Measurements from ENCODE around the gene ACTR3.
"Not testable (repeated sequence)": the region's sequence is repeated elsewhere in the genome, so short reads cannot be mapped to it uniquely, and the experiment has no call there.

Gene ACTR3

DNA sequence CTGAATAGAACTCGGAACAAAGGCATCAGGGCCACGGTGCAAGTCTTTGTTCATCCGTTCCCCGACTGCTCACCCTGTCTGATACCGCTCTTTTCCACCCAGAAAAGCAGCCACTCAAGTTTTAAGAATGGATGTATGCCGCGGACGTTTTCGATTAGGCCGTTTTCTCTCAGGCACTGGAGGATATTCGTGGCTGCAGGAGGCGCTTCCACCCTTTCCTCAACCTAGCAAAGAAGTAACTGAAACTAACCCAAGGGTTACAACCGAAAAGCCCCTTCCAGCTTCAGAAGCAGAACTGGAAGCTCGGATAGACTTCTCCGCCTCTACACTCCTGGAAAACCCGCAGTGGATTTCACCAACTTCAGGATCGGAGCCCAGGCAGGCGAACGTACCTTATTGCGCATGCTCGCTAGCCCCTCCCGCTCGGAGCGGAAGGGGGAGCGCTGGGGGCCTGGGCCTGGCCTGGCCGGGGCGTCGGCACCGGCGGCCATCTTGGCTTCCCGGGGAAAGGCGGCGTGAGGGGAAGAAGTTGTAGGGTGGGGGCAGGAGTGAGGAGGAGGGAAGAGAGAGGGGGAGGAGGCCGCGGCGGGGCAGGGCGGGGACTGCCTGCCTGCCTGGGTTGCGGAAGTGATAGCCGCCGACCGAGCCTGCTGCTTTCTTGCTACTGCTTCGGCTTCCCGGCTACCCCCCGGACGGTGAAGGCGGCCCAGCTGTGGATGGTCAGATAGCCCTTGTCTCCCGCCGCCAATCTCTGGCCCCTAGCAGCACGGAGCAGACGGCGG is at the start of gene ACTR3:
Gene ACTR3, plus strand, starts transcription at position 619 of the 782 bp plus-strand sequence. CDS start 191 bp downstream, outside the sequence.
- peak; percentile 98 for DNase-seq

DNA sequence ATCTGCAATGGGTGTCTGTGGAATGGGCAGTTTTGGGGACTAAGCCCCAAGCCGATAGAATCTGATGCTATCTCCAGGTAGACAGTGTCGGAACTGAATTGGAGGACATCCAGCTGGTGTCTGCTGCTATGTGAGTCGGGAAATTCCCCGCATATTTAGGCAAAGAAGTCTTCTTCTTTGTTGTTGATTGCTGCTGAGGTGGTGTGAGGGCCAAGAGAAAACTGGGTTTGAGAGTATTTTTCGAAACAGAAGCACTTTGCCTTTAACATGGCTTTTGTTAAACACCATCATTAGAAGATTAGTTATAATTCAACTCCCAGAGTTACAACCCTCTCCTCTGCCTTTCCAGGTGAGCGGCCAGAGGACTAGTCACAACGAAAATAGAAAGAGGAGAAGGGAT is 49.4 kb upstream of the ACTR3 start:
- DNase-seq: no peak

DNA sequence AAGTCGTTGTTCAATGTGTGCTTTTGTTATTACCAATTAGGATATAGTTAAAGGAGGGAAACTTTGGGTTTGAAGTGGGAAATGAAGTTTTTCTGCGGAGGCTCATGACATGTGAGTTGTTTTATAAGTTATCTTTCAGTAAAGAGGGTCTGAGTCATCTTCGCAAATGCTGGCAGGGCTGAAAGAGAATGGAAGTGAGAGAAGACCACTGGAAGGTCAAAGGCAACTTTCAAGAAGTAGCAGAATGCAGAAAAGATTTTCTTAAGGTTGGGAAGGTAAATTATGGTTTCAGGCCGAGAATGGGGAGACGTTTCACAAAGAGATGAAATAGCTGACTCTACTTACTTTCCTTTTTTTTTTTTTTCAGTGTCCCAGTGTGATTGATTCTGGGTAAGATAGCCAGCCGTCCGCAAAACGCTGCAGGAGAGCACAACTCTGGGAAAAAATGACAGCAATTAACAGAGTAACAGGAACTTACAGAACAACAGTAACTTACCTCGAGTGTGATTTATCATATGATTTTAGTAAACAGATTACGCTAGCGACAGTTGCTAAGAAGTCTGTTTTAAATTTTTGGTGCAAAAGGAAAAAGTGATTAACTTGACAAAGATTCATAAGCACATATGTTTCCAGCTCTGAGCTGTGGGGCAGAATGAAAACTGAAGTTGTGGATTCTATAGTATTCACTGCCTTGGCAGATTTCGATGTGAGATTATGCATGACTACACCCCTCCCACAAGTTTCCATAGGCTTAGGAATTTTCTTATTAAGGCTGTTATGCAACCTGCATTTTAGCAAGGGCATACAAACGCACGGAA is 46.8 kb upstream of the ACTR3 start:
- no peak for DNase-seq

DNA sequence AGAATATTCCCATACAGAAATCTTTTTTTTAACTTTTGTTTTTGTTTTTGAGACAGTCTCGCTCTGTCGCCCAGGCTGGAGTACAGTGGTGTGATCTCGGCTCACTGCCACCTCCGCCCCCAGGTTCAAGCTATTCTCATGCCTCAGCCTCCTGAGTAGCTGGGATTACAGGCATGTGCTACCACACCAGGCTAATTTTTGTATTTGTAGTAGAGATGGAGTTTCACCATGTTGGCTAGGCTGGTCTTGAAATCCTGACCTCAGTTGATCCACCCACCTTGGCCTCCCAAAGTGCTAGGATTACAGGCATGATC is 46.2 kb upstream of the ACTR3 start:
- not testable (repeated sequence) for DNase-seq

DNA sequence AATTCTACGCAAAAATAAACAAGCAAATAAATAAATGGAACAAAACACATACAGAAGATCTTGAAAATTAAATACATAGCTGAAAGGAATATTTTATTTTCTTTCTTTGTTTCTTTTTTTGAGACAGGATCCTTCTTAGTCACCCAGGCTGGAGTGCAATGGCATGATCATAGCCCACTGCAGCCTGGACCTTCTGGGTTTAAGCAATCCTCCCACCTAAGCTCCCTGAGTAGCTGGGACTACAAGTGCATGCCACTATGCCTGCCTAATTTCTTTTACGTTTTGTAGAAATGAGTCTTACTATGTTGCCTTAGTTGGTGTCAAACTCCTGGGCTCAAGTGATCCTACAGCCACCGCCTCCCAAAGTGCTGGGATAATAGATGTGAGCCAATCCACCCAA is 44.6 kb upstream of the ACTR3 start:
- no peak for DNase-seq

DNA sequence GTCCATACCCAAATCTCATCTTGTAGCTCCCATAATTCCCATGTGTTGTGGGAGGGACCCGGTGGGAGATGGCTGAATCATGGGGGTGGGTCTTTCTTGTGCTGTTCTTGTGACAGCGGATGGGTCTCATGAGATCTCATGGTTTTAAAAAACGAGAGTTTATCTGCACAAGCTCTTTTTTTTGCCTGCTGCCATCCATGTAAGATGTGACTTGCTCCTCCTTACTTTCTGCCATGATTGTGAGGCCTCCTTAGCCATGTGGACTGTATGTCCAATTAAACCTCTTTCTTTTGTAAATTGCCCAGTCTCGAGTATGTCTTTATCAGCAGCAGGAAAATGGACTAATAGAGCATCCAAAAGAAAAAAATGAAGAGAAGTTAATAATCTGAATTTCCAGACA is 44.1 kb upstream of the ACTR3 start:
- DNase-seq: not testable (repeated sequence)

DNA sequence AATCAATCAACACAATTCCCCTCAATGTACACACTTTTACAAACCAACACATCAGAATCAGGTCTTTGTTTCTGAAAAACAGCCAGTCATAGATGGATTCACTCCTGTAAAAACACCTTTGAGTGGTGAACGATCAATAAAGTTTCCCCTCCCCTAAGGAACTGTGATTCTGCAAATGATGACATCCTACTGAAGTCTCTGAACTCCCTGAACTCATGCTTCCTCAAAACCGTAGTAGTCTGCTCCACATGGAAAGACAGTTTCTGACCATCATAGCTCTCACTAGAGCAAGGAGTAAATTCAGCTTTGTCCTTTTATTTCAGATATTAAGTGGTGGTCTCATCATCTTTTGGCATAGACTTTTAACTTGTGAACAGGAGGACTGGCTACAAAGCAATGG is 43.5 kb upstream of the ACTR3 start:
- no peak for DNase-seq

DNA sequence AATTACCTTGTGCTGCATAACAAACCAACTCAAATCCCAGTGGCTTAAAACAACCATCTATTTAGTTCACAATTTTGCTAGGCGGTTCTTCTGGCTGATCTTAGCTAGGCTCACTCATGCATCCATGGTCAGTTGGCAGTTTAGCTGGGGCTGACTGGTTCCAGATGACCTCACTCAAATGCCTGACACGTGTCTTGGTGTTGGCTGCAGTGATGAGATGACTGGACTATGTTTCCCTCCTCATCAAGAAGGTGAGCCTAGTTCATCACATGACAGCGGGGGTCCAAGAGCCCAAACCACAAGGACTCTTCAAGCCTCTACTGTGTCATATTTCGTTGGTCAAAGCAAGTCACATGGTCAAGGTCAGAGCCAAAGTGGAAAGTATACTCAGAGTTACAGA is 42.7 kb upstream of the ACTR3 start:
- DNase-seq: no peak

DNA sequence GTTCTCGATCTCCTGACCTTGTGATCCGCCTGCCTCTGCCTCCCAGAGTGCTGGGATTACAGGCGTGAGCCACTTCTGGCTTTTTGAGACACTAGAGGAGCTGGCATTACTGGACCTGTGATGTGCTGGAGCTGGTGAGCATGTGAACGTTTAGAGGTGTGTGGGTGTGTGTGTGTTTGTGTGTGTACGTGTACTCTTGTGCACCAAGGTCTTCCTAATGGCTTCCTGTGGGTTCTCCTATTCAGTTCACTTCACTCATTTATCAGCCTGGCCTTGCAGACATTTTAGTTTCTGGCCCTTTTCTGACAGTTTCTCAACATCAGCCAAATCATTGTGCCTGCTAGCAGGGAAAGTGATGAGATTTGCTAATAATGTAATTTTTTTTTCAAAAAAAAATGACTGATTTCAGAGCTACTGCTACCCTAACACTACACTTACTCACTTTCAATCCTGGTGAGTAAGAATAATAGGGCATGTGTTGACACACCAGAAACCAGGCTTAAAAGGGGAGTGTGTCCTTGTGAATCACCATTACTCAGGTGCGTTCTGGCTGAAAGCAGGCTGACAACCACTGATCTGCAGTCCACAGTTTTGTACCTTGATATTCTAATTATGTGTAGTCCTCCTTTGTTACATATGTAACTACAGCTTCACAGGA is 41.0 kb upstream of the ACTR3 start:
- peak; percentile 72 for DNase-seq

DNA sequence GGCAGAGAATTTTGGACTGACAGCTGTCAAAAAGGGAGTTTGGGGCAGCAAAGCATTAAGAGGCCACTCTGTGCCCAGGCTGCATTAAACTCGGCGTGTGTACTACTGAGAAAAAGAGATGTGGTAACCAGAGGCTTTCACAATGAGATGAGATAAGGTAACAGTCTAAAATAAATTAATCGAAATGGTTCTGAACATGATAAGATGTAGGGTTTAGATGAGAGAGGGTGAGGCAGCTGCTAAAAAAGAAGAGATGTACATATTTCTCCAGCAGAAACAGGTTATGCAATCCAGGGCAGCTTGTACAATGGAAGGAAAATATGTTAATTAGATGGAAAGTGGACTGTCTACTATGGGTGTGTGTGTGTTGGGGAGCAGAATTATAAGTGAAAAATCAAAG is 39.2 kb upstream of the ACTR3 start:
- DNase-seq: no peak

DNA sequence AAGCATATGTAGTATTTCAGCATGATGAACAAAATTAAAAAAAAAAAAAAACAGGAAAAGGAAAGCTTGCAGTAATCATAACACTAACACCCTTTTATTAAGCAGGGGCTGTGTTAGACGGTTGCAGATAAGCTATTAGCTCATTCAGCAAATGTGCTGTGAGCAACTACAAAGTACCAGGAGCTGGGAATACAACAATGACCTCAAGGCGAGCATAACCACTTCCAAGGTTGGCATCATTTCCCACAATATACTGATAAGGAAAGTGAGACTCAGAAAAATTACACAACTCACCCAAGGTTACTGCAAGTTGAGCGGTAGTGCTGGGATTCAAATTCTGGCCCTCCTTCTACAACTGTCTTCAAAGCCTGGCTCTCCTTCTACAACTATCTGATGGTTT is 38.2 kb upstream of the ACTR3 start:
- no peak for DNase-seq

DNA sequence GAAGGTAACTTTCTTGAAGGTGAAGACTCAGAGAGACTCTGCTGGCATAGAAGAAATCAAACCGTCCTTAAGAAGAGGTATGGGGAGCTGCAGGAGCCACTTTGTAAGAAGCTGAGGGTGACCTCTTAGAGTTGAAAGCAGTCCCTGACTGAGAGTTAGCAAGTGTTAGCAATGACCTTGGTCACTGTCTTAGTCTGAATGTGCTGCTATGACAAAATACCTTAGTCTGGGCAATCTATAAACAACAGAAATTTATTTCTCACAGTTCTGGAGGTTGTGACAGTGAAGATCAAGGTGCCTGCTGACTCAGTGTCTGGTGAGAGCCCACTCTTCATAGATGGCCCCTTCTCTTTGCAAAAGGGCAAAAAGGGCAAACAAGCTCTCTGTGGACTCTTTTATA is 35.7 kb upstream of the ACTR3 start:
- DNase-seq: no peak

DNA sequence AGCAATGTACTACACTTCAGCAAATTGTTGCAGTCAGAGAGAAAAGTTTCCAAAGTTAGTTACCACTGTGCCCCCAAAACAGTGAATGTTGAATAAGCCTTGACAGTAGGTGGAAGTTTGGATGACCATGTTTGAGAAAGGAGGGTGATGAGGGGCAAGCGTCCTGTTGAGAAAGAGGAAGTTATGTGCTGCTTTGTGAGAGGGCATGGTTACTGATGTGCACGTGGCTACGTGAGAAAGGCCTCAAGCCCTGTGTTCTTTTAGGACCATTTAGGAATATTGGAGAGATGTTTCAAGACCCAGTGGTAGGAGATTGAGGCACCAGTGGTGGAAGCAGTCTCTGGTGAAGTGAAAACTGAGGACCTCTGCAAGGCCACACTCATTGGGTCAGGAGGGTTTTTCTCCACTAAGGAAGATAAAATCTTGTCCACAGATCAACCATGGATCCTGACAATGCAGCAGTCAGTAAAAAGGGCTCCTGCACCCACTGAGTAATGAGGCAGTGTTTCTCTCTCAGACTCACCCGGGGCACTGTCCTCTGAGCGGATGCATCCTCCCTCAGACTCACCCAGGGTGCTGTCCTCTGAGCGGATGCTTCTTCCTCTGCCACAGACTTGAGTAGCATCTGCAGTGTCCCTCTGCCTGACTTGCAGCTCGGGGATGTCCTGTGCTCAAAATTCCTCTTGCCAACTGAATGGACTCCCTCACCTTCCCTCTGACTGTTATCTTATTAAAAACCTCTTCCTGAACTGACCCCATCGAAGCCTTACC is 34.7 kb upstream of the ACTR3 start:
- no peak for DNase-seq

DNA sequence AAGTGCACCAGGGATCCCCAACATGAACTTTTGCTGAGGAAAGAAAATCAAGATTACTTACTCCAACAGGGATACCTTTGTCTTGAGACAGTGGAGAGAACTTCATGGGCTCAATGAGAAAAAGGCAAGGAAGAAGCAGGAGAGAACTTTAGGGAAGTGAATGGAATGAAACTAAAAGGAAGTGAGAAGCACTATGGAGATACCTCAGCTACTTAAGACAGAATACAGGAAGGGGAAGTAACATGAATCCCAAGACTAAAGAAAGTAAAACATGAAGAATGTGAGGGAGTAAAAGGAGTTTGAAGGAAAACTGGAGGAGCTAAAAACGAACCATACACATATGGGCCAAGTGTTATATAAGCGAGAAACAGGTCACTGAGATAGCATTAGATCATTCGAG is 32.4 kb upstream of the ACTR3 start:
- DNase-seq: no peak

DNA sequence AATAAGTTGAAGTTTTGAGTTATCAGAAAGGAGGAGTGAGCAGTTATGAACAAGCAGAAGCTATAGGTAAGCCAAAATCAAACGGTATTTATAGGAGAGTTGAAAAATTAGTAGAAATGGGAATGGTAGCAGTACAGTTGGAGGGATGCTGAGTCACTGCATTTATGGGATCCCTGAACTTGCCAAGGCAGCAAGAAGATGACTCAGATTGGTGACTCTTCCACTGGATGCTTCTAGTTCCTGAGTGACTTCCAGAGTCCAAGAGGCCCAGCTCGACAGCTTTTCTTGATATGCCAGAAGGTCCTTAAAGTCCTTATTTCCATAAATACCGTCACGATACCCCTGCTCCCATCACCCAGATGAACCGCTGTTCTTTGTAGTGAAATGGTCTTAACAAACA is 31.1 kb upstream of the ACTR3 start:
- no peak for DNase-seq

DNA sequence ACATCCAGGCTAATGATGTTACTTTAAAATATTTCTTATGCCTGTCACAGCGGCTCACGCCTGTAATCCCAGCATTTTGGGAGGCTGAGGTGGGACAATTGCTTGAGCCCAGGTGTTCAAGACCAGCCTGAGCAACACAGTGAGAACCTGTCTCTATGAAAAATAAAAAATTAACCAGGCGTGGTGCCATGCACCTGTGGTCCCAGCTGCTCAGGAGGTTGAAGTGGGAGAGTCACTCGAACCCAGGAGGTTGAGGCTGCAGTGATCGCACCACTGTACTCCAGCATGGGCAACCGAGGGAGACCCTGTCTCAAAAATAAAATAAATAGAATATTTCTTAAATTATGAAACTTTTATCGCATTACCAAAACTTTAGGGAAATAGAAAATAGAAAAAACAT is 28.1 kb upstream of the ACTR3 start:
- no peak for DNase-seq

DNA sequence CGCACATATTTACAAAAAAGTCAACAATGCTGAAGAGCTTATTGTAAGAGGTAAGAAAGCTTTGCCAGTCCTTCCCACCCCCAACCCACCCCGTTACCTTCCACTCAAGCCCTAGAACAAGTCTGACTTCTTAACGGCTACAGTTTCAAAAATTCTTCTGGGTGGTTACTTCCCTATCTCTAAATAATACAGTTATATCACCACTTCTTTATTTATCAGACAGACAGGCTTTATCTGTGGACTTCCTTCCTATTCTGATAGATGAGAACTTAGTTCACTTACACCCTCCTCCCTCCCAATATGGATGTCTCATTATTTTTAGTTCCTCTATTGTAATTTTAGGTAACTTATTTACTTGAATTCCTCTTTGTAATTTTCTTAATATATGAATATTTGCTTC is 26.7 kb upstream of the ACTR3 start:
- DNase-seq: no peak

DNA sequence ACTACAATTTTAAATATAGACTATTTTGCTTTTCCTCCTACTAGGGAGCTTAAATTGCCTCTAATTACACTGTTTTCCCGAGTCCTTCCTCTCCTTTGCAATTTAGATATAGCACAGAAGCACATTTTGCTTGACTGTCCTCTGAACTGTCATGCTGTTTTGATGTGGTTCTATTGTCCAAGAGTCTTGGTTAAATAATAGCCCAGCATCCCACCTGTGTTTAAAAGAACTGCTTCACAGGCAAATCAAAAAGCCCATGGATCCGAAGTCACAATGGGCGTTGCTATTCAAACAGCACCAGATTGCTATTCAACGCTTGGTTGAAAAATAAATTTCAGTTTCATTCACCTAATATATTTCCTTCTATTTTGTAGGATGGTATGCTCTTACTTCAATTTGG is 22.3 kb upstream of the ACTR3 start:
- no peak for DNase-seq

DNA sequence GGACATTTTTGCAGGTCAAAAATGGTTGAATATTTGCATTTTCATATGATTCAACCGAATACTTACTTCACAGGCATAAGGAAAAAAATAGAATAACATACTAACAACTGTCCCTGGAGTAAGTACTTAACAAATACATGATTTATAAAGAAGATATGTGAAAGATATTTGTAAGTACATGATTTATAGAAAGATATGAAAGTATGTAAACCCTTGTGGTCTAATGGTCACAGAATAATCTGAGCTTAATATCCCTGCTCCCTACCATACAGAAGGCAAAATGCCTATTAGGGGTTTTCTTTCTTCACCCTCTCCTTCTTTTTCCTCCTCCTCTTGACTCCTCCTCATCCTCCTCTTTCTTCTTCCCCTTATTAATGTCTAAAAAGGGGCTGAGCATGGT is 20.6 kb upstream of the ACTR3 start:
- no peak for DNase-seq

DNA sequence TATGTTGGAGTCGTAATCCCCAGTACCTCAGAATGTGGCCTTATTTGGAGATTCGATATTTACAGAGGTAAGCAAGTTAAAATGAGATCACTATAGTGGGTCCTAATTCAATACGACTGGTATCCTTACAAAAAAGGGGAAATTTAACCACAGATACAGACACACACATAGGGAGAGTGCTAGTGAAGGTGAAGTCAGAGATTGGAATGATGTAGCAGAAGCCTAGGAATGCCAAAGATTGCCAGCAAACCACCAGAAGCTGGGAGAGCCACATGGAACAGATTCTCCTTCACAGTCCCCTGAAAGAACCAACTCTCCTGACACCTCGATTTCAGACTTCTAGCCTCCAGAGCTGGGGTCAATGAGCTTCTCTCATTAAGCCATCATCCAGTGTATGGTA is 17.7 kb upstream of the ACTR3 start:
- no peak for DNase-seq

DNA sequence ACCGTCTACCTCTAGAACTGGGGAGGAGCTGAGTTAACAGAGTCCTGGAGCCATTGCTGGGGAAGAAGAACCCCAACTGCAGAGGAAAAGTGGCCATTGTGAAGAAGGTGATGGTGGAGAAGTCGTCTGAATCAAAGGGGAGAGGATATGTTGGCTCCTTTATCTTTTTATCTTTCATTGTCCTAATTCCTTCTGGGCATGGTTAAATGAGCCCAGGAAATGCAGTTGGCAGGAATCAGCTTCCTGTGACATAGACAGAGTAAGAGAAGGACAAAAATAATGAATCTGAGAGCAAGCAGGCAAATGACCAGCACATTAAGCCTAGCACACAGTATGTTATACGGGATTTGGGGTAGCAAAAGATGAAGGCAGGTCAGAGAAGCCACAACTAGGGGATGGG is 16.0 kb upstream of the ACTR3 start:
- DNase-seq: no peak

DNA sequence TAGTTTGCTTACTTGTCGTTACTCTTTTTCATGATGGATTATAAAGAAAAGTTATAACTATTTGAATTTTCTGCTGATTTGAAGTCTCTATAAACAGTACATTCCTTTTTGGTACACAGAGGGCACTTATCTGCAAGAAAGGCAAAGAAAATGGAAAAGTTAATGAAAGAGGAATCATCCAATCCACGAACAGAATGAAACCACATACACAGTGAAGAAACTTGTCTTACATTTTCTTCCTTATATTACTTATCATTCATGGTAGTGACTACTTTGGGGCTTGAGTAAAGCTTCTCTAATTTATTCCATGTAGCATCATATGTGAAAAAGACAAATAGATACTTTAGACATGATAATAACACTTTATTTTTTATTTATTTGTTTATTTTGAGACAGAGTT is 14.8 kb upstream of the ACTR3 start:
- no peak for DNase-seq

Measured in stimulated activated CD4-positive, alpha-beta T cell treated with anti-CD3 and anti-CD28 coated beads, Interleukin-1b, Interleukin-23, amount 100 ng/mL, for 48 hours (primary cell).